HG03103 (cell line): ENCODE measurements around the gene MICAL2.

ENCODE experiments used
- ATAC-seq: cut with Tn5 transposase; IDR thresholded peaks from one replicate; pipeline ENCODE4 v1.9.1; 2021; ENCODE audit warnings: low read depth; ENCODE audit not compliant: unreplicated experiment

Gene MICAL2

GRCh38 chr11:12116425-12117032 lies 6.1 kb downstream of the MICAL2 start:
- no peak for ATAC-seq

- ATAC-seq, result no peak
Measured at GRCh38 chr11:12117200-12117599, 6.8 kb downstream of the MICAL2 start.

GRCh38 chr11:12117611-12118010 lies 7.2 kb downstream of the MICAL2 start:
- ATAC-seq, result no peak

- ATAC-seq, result no peak
Measured at GRCh38 chr11:12118949-12119348, 8.6 kb downstream of the MICAL2 start.

- ATAC-seq, result no peak
Measured at GRCh38 chr11:12119502-12119901, 9.1 kb downstream of the MICAL2 start.

- no peak for ATAC-seq
Measured at GRCh38 chr11:12120031-12121008, 9.9 kb downstream of the MICAL2 start.

- no peak for ATAC-seq
Measured at GRCh38 chr11:12121011-12121410, 10.6 kb downstream of the MICAL2 start.

- no peak for ATAC-seq
Measured at GRCh38 chr11:12121517-12121916, 11.1 kb downstream of the MICAL2 start.

GRCh38 chr11:12122083-12122482 lies 11.7 kb downstream of the MICAL2 start:
- ATAC-seq, result no peak

GRCh38 chr11:12123273-12123672 lies 12.9 kb downstream of the MICAL2 start:
- ATAC-seq, result no peak

GRCh38 chr11:12123799-12124198 lies 13.4 kb downstream of the MICAL2 start:
- ATAC-seq, result no peak

- no peak for ATAC-seq
Measured at GRCh38 chr11:12124306-12124705, 13.9 kb downstream of the MICAL2 start.

- no peak for ATAC-seq
Measured at GRCh38 chr11:12125609-12126149, 15.3 kb downstream of the MICAL2 start.

GRCh38 chr11:12126344-12127019 lies 16.1 kb downstream of the MICAL2 start:
- no peak for ATAC-seq

GRCh38 chr11:12127206-12127898 lies 17.0 kb downstream of the MICAL2 start:
- ATAC-seq, result no peak

- ATAC-seq, result no peak
Measured at GRCh38 chr11:12128301-12128751, 17.9 kb downstream of the MICAL2 start.

- ATAC-seq, result no peak
Measured at GRCh38 chr11:12129227-12129626, 18.8 kb downstream of the MICAL2 start.

- no peak for ATAC-seq
Measured at GRCh38 chr11:12130180-12130980, 20.0 kb downstream of the MICAL2 start.

- ATAC-seq, result no peak
Measured at GRCh38 chr11:12131943-12132789, 21.8 kb downstream of the MICAL2 start.
